HG03342 (cell line): ENCODE data around the gene PPEF2.
A peak's percentile ranks its signal among the peaks of the same experiment; 100 is the strongest.

Experiments used
- ATAC-seq: cut with Tn5 transposase; IDR thresholded peaks from one replicate; pipeline ENCODE4 v1.9.1; 2021; ENCODE audit warnings: mild to moderate bottlenecking, moderate library complexity; ENCODE audit not compliant: unreplicated experiment

The PPEF2 gene

DNA sequence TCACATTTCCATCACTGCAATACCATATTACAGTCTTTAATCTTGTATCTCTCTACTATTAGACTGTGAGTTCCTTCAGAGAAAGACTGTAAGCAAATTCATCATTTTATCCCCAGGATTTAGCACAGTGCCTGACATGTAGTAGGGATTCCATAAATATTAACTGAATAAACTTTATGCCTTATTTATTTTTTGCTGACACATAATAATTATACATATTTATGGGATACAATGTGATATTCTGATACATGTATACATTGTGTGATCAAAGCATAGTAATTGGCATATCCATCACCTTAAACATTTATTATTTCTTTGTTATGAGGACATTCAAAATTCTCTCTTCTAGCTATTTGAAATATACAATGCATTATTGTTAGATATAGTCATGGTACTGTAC lies 3.7 kb downstream of the PPEF2 start:
- ATAC-seq = no peak

- no peak for ATAC-seq
Observed at GRCh38 chr4:75895744-75896314, 6.4 kb downstream of the PPEF2 start.

- no peak for ATAC-seq
Observed at GRCh38 chr4:75892508-75892907, 9.7 kb downstream of the PPEF2 start.

- ATAC-seq = no peak
Observed at GRCh38 chr4:75891611-75892010, 10.6 kb downstream of the PPEF2 start.

DNA sequence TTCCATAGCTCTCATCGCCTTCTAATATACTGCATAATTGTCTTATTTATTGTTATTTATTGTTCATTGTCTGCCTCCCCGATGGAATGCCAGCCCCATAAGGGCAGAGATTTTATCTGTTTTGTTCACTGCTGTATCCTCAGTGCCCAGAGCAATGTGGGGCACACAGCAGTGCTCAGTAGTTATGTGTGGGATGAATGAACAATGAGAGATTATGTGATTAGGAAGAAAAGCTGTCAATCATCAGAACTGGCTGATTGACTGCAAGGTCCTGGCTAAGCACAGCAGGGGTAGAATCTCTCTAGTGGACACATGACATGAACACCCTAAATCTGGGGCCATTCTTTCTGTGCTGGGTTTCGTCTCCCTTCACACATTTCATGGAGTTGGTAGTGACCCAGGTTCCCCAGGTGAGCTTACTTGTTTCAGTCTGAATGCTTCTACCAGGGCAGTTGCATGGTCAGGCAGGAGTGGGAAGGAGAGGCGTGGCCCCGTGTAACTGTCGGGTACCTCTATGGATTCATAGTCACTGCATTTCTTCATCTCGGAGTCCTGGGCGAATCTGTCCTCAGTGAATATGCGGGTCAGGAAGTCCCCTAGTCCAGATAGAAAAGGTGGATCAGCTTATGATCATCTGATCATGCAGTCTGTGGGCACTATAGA lies 12.6 kb downstream of the PPEF2 start:
- no peak for ATAC-seq

DNA sequence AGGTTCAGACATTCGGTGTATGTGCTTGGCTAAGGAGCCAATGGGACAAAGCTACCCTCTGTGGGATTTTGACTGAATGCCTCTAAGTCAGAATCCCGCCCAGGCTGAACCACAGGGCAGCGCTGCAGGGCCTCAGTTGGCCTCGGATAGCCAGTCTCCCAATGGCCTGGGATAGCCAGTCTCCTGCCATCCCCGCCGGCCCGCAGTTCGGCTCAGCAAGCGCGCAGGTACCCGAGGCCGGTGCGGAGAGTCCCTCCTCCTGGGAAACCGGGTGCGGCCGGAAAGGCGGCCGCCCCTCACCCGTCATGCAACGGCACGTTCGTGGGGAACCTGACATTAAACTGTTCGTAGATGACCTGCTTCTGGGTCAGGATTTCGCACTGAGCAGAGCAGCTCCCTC lies 16.1 kb downstream of the PPEF2 start:
- ATAC-seq = no peak

GRCh38 chr4:75881476-75881875 lies 20.8 kb downstream of the PPEF2 start:
- ATAC-seq = no peak

DNA sequence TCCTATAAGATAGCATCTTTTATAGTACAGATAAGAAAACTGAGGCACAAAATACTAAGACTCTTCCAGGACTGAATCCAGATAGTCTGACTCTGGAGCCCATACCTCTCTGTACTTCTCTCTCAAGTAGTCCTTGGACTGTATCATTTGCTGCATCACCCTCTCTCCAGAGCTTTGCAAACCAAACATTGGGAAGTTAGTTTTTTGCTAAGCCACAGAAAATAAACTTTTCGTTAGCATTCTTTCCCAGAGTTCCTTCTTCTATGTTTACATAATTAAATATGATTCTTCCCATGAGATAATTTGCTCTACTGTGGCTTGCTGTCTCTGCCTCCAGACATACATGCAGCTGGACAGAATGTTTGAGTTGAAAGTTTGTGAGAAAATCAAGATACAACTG lies 22.0 kb downstream of the PPEF2 start:
- no peak for ATAC-seq

DNA sequence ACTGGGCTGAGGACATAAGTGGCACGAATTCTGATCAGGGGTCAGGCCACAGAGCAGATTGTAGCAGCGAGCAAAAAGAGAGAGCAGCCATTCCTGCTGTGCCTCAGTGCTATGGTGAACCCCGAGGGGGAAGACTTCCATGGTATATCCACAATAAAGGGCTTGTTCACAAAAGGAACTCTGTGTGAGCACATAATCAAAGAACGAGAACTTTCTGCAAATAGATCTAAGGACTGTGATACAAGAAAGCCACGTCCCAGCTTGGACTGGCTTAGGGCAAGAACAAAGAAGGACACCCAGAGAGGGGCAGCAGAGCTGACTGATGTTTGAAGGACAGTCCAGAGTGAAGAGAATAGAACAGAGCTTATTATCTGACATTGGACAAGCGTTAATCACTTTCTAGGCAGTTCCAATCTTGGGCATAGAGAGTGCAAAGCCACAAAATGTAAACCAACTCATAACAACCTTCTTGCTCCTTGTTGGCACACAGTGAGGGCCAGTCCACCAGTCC lies 24.0 kb downstream of the PPEF2 start:
- ATAC-seq = no peak

DNA sequence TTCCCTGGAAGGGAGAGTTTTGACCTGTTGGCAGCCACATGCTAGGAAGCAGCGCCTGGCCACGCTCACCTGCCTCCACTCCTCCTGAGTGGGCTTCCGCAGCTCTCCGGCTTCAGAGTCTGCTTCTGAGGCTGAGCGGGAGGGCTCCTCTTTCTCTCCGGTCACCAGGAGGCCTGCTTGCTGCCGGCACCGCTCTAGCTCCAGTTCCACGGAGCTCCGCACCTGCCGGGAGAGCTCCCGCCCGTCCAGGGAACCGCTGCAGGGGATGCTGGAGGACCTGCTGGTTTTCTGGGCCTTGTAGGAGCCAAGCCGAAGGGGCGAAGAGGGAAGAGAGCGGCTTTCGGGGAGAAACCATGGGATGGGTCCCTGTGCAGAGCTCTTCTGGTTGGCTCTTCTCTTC lies 26.0 kb downstream of the PPEF2 start:
- ATAC-seq = no peak

- ATAC-seq = no peak
Observed at GRCh38 chr4:75869100-75869499, 33.2 kb downstream of the PPEF2 start.

- ATAC-seq = no peak
Observed at GRCh38 chr4:75867130-75867529, 35.1 kb downstream of the PPEF2 start.

GRCh38 chr4:75860606-75861005 lies 41.6 kb downstream of the PPEF2 start:
- no peak for ATAC-seq

GRCh38 chr4:75858721-75859120 lies 43.5 kb downstream of the PPEF2 start:
- no peak for ATAC-seq

DNA sequence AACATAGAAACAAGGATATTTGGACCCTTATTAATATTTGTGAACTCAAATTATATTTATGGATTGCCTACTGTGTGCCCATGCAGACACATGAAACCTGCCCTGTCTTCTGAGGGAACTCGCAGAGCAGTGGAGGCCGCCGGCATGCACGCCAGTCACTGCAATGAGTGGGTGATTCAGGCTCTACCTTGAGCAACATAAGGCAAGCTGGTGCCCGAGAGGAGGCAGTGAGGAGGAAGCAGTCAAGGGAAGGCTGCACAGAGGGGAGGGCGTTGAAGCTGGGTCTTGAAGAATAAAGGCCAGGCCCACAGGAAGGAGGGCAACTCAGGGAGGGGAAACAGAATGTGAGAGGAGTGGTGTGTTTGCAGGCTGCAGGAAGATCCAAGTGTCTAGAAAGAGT lies 52.8 kb downstream of the PPEF2 start:
- ATAC-seq = no peak

DNA sequence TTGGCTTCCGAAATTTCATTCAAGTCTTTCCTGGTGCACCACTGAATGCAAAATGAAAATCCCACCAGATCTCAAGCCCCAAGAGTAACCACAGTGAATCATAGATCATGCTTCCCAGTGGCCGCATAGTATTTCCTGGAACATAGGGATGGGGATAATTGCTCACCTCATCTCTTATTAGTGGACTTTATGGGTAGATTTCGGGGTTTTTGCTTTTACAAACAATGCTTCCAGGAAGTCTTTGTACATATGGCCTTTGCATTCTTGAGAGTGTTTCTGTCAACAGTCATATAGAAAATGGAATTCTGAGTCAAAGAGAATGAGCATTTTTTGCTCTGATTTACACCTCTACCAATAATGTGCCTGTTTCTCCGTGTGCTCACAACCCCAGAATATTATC lies 53.4 kb downstream of the PPEF2 start:
- no peak for ATAC-seq

DNA sequence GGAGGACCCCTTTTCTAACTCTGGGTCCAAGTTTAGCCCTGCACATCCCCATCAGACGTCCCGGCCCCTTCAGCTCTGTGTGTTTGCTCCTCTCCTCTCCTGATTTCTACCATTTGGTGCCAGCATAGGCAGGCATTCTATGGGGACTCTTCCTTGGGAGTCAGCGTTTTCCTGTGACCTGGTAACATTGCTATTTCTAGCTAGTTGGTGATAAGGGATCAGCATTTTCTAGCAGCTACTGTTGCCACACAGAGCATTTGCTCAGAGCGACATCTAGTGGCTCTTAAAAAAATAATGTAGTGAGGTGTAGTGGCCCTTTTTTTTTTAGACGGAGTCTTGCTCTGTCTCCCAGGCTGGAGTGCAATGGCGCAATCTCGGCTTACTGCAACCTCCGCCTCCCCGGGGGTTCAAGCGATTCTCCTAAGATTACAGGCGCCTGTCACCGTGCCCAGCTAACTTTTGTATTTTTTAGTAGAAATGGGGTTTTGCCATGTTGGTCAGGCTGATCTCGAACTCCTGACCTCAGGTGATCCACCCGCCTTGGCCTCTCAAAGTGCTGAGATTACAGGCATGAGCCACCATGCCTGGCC lies 54.0 kb downstream of the PPEF2 start:
- peak; percentile 84 for ATAC-seq

DNA sequence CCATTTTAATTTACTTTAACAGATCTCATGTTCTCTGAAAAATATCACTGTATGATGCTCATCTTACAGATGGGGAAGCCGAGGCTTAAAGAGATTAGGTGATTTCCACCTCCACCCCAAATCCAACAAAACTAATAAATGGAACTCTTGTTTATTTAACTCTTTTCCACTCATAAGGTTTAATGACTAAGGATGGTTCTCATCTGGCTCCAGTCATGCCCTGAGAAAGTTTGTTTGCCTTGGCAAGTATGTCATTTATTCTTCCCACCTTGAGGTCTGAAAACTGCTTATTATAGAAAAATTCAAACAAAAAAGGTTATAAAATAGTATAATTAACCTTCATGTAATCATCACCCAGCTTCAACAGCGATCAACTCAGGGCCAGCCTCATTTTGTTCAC lies 56.3 kb downstream of the PPEF2 start:
- ATAC-seq = no peak

DNA sequence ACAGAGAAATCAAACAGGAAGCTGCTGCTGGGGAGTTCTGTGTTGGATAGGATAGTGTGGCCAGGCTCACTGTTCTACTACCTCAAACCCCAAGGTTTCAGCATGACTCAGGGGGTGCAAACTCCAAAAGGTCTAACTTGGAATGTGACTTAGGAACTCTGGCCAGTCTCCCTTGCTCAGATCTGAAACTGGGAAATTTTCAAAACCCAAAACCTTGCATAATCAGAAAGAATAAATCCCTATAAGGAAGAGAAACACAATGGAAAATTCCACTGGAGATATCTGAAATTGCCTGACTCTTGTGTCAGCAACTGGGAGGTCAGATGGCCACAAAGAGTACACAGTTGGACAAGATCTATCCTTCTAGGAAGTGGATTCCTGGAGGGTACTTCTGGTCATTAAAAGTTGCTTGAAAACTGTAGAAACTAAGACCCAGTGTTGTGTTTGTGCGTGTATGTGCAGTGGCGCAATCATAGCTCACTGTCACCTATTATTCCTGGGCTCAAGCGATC lies 58.0 kb downstream of the PPEF2 start:
- no peak for ATAC-seq

GRCh38 chr4:75843596-75843995 lies 58.7 kb downstream of the PPEF2 start:
- no peak for ATAC-seq

DNA sequence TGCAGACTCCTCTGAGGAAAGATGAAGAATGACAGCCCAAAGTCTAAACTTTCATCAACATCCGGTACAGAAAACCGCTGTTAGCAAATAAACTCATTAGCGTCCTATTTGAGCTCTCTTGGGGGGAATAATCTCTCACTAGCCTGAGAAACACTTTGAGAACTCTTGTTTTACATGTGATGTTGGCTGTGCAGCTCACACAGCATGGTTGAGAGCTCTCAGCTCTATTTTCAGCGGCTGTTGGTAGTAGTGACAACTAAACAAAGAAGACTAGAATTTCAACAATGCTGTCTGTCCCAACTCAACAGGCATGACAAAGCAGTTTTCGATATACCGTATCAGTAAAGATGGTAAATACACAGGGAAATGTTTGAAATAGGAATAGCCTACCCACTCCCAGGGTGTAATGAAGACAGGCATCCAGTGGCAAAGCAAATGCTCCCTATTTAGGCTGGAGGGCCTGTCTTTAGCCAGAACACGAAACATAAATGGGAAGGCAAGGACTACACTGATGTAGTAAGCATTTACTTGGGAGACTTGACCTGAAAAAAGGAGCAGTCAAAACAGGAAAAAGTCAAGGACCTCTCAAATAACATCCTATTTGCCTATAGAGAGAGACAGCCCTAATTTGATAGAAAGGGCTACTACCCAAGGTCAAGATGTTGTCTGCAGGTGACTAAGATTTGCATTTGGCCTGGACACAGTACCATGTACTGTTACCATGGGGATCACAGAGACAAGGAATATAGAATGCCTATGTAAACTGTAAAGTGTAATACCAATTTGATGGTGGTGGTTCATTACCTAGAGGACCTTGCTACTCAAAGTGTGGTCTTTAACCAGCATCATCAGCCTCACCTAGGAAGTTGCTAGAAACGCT lies 60.4 kb downstream of the PPEF2 start:
- no peak for ATAC-seq
